GM04504 (cell line): Measurements from ENCODE around the gene CDRT4.
"Not testable (repeated sequence)": the region's sequence is repeated elsewhere in the genome, so short reads cannot be mapped to it uniquely, and the experiment has no call there.

ENCODE experiments used
- DNase-seq: peaks from one replicate; pipeline ENCODE4 v3.0.0-alpha.2; 2012; ENCODE audit warnings: low read depth

The CDRT4 gene

GRCh38 chr17:15456972-15457722 lies 10.3 kb downstream of the CDRT4 start:
- DNase-seq, result peak; percentile 97

- no peak for DNase-seq
These were observed 10.9 kb downstream of the CDRT4 start for GRCh38 chr17:15456496-15456895.

DNA sequence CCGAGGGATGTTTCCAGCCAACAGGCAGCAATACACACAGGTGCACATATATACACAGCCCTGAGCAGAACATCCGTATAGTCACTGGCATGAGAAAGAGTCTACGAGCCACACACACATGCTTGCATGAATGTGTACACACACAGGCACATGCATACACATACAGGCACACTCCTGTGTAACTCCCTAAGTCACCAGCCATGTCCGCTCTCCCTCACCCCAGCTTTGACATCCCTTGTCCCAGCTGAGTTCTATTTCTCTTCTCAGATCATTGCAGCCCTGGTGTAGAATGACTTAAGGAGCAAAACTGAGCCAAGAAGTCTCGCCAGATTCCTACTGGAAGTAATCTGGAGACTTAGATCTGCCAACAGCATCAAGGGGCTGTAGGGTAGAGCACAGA lies 13.1 kb downstream of the CDRT4 start:
- no peak for DNase-seq

DNA sequence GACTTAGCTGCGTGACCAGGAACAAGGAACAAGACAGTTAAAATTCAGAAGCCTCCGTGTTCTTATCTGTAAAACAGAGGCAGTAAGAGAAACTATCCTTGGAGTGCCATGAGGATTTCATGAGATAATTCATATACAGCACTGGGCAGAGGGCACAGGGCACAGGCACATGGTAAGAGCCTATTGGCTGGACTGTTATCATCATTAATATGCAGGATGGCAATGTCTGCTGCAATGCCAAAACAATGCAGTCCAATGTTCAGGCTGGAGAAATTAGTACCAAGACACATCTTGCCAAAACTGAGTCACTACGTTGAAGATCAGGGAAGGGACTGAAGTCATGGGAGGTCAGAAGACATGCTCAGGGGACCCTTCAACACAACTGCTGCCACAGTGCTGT lies 13.6 kb downstream of the CDRT4 start:
- no peak for DNase-seq

GRCh38 chr17:15453246-15453645 lies 14.2 kb downstream of the CDRT4 start:
- no peak for DNase-seq

- no peak for DNase-seq
These were observed 14.7 kb downstream of the CDRT4 start for GRCh38 chr17:15452746-15453145.

GRCh38 chr17:15451680-15452079 lies 15.7 kb downstream of the CDRT4 start:
- DNase-seq, result no peak

DNA sequence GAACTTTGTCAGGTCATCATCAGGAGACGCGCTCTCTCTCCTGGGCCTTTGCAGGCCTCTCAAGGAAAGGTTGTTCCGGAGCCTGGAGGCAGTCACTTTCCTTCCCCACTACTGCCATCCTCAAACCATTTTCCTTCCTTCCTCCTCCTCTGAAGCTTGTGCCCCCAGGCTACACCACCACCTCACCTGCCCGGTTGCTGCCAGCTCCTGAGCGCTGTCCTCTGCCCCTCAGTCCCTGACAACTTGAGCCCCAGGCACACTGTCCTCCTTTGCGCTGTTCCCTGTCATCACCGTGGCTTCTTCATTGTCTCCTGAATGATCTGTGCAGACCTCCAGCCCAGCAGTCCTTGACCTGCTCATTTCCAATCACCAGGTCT lies 18.9 kb downstream of the CDRT4 start:
- no peak for DNase-seq

GRCh38 chr17:15447928-15448579 lies 19.4 kb downstream of the CDRT4 start:
- DNase-seq, result no peak

GRCh38 chr17:15446036-15446435 lies 21.4 kb downstream of the CDRT4 start:
- no peak for DNase-seq

- no peak for DNase-seq
These were observed 22.6 kb downstream of the CDRT4 start for GRCh38 chr17:15444805-15445204.

- no peak for DNase-seq
These were observed 24.9 kb downstream of the CDRT4 start for GRCh38 chr17:15442311-15443180.

DNA sequence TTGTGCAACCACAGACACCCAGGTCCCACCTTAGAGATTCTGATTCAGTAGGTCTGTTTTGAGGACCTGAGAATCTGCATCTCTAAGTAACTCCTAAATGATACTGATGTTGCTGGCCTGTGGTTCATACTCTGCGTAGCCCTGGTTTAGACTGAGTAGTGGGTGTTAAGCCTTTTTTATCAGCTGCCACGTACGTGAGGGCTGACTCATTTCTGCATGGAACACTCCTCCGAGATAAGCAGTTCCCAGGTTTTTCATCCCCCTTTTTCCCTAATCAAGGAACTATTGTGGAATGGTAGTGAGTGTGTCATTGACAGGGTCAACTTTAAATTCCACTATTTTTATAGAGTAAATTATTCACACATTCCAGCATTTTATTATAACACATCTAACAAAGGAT lies 26.1 kb downstream of the CDRT4 start:
- no peak for DNase-seq

GRCh38 chr17:15440347-15440746 lies 27.1 kb downstream of the CDRT4 start:
- DNase-seq, result no peak

- DNase-seq, result not testable (repeated sequence)
These were observed 28.0 kb downstream of the CDRT4 start for GRCh38 chr17:15439205-15439985.

- DNase-seq, result no peak
These were observed 28.8 kb downstream of the CDRT4 start for GRCh38 chr17:15438491-15439105.

- DNase-seq, result no peak
These were observed 30.2 kb downstream of the CDRT4 start for GRCh38 chr17:15437303-15437635.

GRCh38 chr17:15436473-15437302 lies 30.7 kb downstream of the CDRT4 start:
- no peak for DNase-seq

DNA sequence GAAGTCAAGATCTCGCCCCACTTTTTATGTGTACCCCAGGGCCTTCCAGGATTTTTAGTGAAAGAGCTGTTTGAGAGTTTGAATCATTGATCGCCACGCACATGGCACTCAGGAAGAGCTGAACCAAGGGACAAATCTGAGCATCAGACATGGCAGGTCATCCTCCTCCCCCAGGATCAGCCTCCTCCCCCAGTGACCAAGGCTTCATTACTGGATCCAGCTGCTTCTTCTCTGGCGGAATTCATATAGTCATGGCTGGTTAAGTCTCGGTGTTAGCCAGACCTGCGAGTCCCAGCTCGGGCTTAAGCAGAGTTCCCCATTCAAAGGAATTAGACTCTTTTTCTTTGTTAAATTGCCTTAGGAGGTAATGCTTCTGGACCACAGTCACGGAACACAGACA lies 32.5 kb downstream of the CDRT4 start:
- no peak for DNase-seq

DNA sequence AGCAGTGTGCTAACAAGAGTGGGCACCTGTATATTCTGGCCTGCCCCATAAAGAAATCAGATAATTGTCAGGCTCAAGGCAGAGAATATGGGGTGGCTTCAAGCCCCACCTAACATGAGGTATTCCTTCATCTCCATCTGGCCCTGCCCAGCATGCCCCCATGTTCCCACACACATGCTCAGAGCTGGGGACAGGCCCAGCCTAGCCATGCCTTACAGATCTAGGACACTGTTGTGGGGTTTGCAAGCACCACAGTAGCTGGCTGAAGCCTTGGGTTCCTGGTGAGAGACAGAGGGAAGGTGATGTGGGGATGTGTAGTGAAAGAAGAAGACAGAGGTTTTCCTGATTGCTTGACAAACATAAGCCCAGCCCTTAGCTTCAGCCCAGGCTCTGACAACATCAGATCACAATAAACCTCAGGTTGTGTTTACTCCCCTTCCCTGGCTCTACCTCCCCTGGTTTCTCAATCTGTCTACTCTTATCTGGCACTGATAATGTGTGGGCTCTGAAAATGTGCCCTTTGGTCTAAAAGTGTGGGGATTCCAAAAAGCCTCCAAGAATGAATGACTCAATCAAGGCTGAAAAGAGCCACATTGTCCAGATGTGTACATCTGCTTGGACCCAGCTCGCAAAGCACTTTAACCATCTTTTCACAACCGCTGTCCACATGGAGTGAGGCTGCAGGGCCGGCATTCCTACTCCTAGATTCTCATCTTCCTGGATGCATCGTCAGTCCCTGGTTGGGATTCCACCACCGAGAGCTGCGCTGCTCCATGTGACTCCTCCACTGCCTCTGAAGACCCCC lies 34.4 kb downstream of the CDRT4 start:
- DNase-seq, result no peak
